ENCODE data around the gene BIRC6.

DNA sequence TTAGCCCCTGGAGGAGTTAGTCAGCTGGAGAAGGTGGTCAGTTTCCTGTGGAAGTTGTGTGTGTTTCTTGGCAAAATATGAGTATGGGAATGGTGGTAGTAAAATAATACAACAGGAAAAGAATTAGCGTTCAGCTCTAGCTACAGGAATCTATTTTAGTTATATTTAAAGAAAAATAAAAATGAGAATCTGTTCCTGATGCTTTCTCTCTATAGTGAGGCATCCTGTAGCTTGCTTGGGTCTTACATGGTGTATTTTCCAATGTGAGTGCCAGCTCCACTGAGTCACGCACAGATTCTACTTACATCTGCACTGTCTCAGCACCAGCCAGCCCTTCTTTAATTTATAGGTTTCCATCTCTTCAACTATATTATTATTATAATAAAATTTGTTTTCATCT lies 132.2 kb downstream of the BIRC6 start:
- TF ChIP-seq, protein P1, sequence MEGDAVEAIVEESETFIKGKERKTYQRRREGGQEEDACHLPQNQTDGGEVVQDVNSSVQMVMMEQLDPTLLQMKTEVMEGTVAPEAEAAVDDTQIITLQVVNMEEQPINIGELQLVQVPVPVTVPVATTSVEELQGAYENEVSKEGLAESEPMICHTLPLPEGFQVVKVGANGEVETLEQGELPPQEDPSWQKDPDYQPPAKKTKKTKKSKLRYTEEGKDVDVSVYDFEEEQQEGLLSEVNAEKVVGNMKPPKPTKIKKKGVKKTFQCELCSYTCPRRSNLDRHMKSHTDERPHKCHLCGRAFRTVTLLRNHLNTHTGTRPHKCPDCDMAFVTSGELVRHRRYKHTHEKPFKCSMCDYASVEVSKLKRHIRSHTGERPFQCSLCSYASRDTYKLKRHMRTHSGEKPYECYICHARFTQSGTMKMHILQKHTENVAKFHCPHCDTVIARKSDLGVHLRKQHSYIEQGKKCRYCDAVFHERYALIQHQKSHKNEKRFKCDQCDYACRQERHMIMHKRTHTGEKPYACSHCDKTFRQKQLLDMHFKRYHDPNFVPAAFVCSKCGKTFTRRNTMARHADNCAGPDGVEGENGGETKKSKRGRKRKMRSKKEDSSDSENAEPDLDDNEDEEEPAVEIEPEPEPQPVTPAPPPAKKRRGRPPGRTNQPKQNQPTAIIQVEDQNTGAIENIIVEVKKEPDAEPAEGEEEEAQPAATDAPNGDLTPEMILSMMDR (IDR thresholded peaks at IDR 0.05): no peak
- TF ChIP-seq POLR2A (IDR thresholded peaks at IDR 0.05): no peak
